GM18505 (cell line): ENCODE data around the gene NME7.
A peak's percentile ranks its signal among the peaks of the same experiment; 100 is the strongest.

ENCODE experiments used
- ATAC-seq: cut with Tn5 transposase; IDR thresholded peaks from one replicate; pipeline ENCODE4 v1.9.1; 2021; ENCODE audit not compliant: unreplicated experiment
- POLR2A ChIP-seq: IDR thresholded peaks from 4 replicates; pipeline ENCODE4 v1.6.1; 2011; ENCODE audit warnings: borderline replicate concordance; ENCODE audit not compliant: insufficient read depth, insufficient read length; ENCODE audit errors: extremely low read depth

NME7 gene

DNA sequence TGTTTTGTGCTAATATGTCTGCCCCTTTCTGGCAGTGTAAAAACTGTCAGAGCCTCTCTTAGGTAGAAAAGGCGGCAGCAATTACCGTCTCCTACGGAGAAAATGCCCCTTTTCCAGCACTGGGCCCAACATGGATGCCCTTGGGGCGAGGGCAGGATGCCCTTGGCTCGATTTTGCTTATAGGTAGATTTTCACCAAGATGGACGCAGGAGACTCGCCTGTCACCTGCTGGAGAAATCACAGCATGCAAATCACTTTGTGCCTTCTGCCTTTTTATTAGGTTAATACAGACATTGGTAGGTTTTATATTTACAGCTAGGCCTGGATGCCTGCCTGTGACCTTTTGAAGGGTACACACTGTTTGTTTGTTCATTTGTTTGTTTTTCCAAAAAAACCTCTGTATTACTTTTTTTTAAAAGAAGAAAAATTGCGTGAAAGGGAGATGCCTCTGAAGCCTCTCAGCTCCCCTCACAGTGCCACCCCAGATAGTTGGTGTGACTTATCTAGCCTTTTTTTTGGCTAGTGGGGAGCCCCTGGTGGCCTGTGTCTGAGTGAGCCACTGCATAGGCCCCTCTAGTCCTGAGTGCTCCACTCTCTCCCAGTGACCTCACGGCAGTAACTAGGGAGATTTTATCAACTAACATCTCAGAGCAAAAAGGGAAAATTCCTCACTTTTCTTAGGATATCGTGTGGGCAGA lies 258.6 kb downstream of the NME7 start:
- ATAC-seq = no peak
- TF ChIP-seq POLR2A = no peak

DNA sequence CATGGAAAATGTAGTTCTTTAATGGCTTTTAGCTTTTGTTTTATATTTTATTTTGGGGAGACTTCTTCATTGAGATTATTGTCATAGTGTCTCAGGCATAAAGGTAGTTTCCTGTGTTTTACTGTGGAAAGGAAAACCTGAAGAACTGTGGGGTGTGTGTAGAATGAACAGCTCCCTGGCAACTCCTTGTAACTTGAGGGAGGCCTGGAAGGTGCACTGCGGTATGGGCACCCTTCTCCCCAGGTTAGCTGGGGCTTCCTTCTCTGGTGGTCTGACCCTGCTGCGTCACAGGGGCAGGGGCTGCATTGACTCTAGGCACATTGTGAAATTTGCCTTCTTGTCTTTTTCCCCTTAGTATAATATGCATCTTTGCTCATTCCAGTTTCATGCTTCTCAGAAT lies 259.4 kb downstream of the NME7 start:
- no peak for TF ChIP-seq POLR2A
- no peak for ATAC-seq

DNA sequence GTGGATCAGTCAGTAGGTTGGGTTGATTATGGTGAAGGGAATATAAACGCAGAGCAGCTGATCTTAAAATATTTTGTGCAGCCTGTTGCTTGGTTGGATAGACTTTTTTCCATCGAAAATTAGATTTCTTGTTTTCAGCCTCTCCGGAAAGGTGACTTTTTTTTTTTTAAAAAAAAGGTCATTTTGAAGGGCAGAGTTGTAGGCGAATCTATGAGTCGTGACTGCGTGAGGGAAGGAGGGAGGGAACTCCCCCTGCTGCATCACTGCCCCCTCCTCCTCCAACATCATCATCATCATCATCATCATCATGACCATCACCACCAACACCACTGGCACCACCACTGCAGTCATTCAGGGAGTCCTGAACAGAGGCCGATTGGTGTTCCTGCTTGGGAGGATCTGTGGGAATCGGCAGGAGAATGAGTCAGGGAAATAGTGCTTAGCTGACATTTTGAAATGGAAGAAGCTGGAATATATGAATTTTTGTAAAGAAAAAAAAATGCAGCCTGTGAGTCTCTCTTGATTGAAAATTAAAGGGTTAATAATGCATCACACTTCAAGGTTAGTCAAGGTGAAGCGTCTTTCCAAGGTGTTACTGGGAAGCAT lies 259.9 kb downstream of the NME7 start:
- no peak for TF ChIP-seq POLR2A
- no peak for ATAC-seq

DNA sequence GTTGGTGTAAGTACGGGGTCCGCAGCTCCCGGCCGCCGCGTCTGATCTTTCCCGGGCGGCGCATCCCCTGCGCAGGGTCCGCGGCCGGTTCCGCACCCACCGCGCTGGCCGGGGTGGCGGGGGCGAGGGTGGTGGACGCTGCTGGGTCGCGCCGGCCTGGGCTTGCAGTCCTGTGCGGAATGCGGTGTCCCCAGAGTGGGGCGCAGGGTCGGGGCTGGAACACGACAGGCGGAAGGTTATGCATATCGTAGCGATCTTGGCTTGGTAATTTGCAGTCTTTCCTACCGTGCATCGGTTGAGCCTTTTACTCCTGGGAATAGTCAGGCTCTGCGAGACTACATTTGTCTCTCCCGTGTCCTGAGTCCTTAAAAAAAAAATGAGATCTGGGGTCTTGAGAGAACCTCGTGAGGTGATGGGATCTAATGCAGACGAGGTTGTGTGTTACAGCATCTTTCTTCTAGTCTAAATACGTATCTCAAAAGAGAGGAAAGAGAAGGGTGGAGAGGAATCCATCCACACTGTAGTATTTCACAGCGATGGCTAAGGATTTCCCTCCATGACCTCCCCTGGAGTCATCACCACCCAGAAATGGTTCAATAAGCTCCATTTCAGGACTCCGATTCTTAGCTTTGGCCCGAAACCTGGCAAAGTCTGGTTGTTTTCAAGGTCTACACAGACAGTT lies 260.5 kb downstream of the NME7 start:
- TF ChIP-seq POLR2A = no peak
- ATAC-seq = no peak

GRCh38 chr1:169106095-169106920 lies 261.3 kb downstream of the NME7 start, which contains the start of gene ATP1B1:
TSS of gene ATP1B1 (plus strand) at chr1:169106690. CDS start at chr1:169106830, 140 bp downstream.
- TF ChIP-seq POLR2A = peak; percentile 78
- peak; percentile 89 for ATAC-seq

- no peak for TF ChIP-seq POLR2A
- peak; percentile 34 for ATAC-seq
Measured at GRCh38 chr1:169105434-169106094, 262.0 kb downstream of the NME7 start.

DNA sequence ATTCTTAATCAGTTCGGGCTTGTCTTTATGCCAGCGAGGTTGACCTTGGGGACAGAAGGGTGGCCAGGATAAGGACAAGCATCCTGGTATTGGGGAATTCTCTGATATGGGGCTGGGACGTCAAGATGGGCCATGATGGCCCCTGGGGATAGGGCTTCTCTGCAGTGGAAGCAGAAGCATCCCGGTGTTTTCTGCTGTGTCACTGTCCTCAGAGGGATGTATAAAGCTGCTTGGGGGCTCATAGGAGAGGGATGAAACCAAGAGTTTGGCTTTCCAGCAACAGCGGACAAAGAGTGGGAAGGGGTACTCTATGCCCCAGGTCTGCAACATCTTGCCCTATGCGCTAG lies 262.5 kb downstream of the NME7 start:
- no peak for ATAC-seq
- TF ChIP-seq POLR2A = no peak

DNA sequence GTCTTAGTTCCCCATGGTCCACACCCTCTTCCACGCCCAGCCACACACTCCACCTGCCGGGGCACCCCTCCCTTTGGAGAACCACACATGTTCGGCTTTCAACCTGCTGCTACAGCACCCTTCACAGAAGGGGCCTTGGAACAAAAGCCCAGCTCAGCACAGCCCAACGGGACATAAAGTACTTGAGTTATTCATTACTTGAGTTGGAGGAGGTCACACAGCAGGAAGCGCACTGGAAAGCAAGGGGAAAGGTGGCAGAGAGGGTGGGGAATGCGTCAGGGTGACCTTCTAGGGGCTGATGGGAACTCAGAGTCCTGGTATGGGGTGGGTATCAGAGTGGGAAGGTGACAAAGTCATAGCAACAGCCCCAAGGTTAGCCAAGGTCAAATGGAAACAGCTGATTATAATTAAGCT lies 264.1 kb downstream of the NME7 start:
- ATAC-seq = no peak
- TF ChIP-seq POLR2A = no peak

DNA sequence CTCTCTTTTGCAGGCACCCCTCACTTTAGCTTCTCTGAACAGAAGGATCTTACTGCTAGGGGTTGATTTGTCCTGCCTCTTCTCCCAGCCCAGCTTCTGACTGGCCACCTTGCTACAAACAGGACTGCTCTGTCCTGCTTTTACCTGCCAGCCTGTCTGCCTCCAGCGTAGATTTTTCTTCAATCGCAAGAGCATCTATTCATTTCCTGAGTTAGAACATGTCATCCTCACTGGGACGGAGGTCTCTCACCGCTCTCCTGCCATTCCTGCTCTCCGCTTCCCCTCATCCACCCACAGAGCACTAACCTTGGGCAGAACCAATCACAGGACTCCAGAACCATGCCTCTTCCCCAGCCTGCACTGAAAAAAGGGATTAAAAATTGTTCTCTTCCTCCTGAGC lies 264.6 kb downstream of the NME7 start:
- no peak for TF ChIP-seq POLR2A
- ATAC-seq = no peak

DNA sequence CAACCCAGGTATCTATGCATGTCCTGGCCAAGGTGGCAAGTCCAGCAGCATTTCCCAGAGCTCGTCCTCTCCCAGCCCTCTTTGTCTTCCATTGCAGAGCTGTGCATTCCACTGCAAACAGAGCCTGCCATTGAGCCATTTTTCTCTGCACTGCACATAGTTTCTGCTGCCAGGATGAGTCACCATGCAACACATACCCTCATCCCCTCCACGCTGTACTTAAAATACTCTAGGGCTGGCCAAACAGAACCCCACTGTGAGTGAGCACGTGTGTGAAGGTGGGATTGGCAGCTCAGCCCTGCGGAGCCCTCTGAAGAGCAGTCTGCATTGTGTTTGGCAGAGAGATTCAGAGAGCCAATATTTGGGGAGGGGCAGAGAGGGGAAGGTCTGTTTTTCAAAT lies 265.0 kb downstream of the NME7 start:
- no peak for TF ChIP-seq POLR2A
- no peak for ATAC-seq

DNA sequence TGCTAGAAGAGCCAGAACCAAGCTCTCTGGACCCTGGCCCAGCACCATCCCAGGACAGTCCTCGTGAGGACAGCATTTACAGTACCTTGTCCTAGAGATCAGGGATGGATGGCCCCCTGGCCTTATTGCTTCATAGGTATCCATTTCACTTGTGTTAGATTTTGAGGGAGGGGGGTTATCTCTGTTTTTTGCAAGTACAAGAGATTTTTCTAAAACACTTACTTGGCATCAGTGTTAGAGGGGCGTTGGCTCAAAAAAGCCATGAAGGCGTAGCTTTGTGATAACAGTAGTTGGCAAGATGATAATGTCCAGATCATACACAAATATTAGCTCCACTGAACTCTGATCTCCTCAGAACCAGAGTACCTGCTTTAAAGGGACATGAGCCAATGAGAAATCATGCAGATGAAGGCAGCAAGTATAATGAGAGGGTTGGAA lies 266.9 kb downstream of the NME7 start:
- no peak for TF ChIP-seq POLR2A
- no peak for ATAC-seq

DNA sequence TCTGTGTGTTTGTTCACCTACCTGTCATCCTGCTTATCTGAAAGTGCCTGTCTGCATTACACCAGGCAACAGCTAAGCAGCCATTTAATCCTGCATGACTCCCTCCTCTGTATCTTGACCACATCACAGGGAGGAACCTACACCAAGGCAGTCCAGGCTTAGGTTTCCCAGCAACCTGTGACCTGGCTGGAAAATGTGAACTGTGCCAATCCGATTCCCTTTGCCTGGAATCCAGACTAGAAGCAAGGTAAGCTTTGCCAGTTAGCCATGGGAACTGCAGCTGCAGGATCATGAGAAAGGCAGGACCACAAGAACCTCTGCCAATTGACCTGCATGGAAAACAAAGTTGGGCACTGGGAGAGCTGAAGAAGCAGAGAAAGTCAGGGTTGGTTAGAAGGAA lies 267.4 kb downstream of the NME7 start:
- ATAC-seq = no peak
- TF ChIP-seq POLR2A = no peak

DNA sequence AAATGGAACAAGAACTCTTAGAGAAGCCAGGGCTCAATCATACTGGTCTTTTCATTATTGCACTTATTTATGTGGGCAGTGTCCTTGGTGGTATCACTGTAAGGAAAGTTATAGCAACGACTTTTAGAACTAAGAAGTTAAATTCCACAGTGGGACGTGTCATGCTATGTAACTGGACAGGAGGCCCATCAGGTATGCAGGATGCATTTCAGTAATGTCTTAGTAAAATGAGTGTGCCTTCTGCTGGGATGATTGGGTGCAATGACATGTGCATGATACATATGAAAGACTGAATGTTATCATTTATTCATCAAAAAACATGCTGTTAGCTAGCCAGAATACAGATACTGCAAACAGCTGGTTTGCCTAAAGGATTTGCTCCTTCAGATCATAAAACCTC lies 268.0 kb downstream of the NME7 start:
- TF ChIP-seq POLR2A = no peak
- ATAC-seq = no peak
